IMR-90 (cell line): ENCODE results near the gene CDK14. TPM values are rescaled to one million over a fixed set of nuclear protein-coding genes. Genes with fewer than 3 reads are reported as not detected.

Source experiments
- ATAC-seq: fragments of 200-7000 bp; cut with Tn5 transposase; 2 replicates; pipeline ENCODE4 v1.9.1; 2020; ENCODE audit warnings: low read depth, mild to moderate bottlenecking, moderate library complexity
- BruUV-seq: library from RNA; stranded (reverse); fragments of 400-500 nt; replicated peaks from 2 replicates; lab custom pipeline; 2021; lab: Mats Ljungman, UMichigan
- CTCF ChIA-PET: fragments of 300-600 bp; formaldehyde crosslinking; extraction: SDS; loops from one replicate; lab custom pipeline; 2021; ENCODE audit warnings: antibody characterized with exemption; lab: Yijun Ruan, JAX
- POLR2A ChIA-PET: fragments of 300-600 bp; sonication (Branson Sonifier 250); formaldehyde crosslinking; loops from one replicate; lab custom pipeline; 2022; ENCODE audit warnings: antibody characterized with exemption; ENCODE audit not compliant: unreplicated experiment; lab: Charles Lee
- DNase-seq: peaks from one replicate; pipeline ENCODE4 v3.0.0; 2013
- H2AFZ ChIP-seq: replicated peaks from 2 replicates; pipeline ENCODE3; 2013; ENCODE audit warnings: low read length, mild to moderate bottlenecking; ENCODE audit not compliant: poor library complexity
- H2AK5ac ChIP-seq: 2 replicates; pipeline ENCODE4 v1.6.1; 2013; ENCODE audit warnings: low read depth, low read length, inconsistent platforms
- H2AK9ac ChIP-seq: replicated peaks from 2 replicates; pipeline ENCODE3; 2013; ENCODE audit warnings: mild to moderate bottlenecking, low read depth, low read length, moderate library complexity; ENCODE audit not compliant: poor library complexity
- H2BK120ac ChIP-seq: 2 replicates; pipeline ENCODE4 v1.6.1; 2013; ENCODE audit warnings: low read depth, low read length, inconsistent platforms
- H2BK15ac ChIP-seq: 3 replicates; pipeline ENCODE4 v1.6.1; 2013; ENCODE audit warnings: low read depth, low read length, inconsistent platforms
- H2BK20ac ChIP-seq: 2 replicates; pipeline ENCODE4 v1.6.1; 2013; ENCODE audit warnings: low read depth, mild to moderate bottlenecking, inconsistent platforms, low read length, moderate library complexity
- H2BK5ac ChIP-seq: 2 replicates; pipeline ENCODE4 v1.6.1; 2013; ENCODE audit warnings: mild to moderate bottlenecking, low read depth, low read length, inconsistent platforms; ENCODE audit not compliant: poor library complexity, severe bottlenecking
- H3K14ac ChIP-seq: replicated peaks from 2 replicates; pipeline ENCODE4 v1.6.1; 2013; ENCODE audit warnings: low read depth, low read length, inconsistent platforms
- H3K18ac ChIP-seq: 2 replicates; pipeline ENCODE4 v1.6.1; 2013; ENCODE audit warnings: low read depth, low read length, control low read depth
- H3K23ac ChIP-seq: 2 replicates; pipeline ENCODE4 v1.6.1; 2013; ENCODE audit warnings: low read depth, low read length, inconsistent platforms
- H3K27ac ChIP-seq: 2 replicates; pipeline ENCODE4 v1.5.1; 2013; ENCODE audit warnings: mild to moderate bottlenecking, control low read depth, low read length; ENCODE audit not compliant: insufficient read depth
- H3K27me3 ChIP-seq: 2 replicates; pipeline ENCODE4 v1.6.1; 2013; ENCODE audit warnings: low read length; ENCODE audit not compliant: control insufficient read depth, insufficient read depth
- H3K36me3 ChIP-seq: 2 replicates; pipeline ENCODE4 v1.6.1; 2013; ENCODE audit warnings: low read length, mixed read lengths; ENCODE audit not compliant: control insufficient read depth, insufficient read depth
- H3K4ac ChIP-seq: 2 replicates; pipeline ENCODE4 v1.6.1; 2013; ENCODE audit warnings: low read depth, low read length, inconsistent platforms
- H3K4me1 ChIP-seq: 2 replicates; pipeline ENCODE4 v1.6.1; 2013; ENCODE audit warnings: low read length, mixed read lengths; ENCODE audit not compliant: control insufficient read depth, insufficient read depth
- H3K4me2 ChIP-seq: 2 replicates; pipeline ENCODE4 v1.6.1; 2013; ENCODE audit warnings: low read depth, mild to moderate bottlenecking, control low read depth, low read length, moderate library complexity
- H3K4me3 ChIP-seq: 2 replicates; pipeline ENCODE4 v1.5.1; 2013; ENCODE audit warnings: low read depth, mild to moderate bottlenecking, control low read depth, low read length, moderate library complexity; ENCODE audit not compliant: insufficient read depth
- H3K56ac ChIP-seq: 2 replicates; pipeline ENCODE4 v1.6.1; 2013; ENCODE audit warnings: low read length, inconsistent platforms; ENCODE audit not compliant: insufficient read depth; ENCODE audit errors: extremely low read depth
- H3K79me1 ChIP-seq, 2 experiments: 2 replicates each; pipeline ENCODE4 v1.6.1; 2013; ENCODE audit warnings: low read length in 2 of 2, inconsistent platforms in 1 of 2, low read depth in 1 of 2
- H3K9ac ChIP-seq: 2 replicates; pipeline ENCODE4 v1.6.1; 2013; ENCODE audit warnings: low read depth, low read length, control low read depth
- H3K9me1 ChIP-seq: 2 replicates; pipeline ENCODE4 v1.6.1; 2013; ENCODE audit warnings: low read length, inconsistent platforms; ENCODE audit not compliant: insufficient read depth
- H3K9me3 ChIP-seq: 2 replicates; pipeline ENCODE4 v1.6.1; 2013; ENCODE audit warnings: low read length; ENCODE audit not compliant: control insufficient read depth, insufficient read depth
- H4K20me1 ChIP-seq: 2 replicates; pipeline ENCODE4 v1.6.1; 2013; ENCODE audit warnings: low read length, inconsistent platforms; ENCODE audit not compliant: insufficient read depth
- H4K5ac ChIP-seq: 2 replicates; pipeline ENCODE4 v1.6.1; 2013; ENCODE audit warnings: mild to moderate bottlenecking, low read depth, low read length, control low read depth
- H4K8ac ChIP-seq, 2 experiments: 2 replicates each; pipeline ENCODE4 v1.6.1; 2013; ENCODE audit warnings: low read depth in 2 of 2, low read length in 2 of 2, control low read depth in 1 of 2, inconsistent platforms in 1 of 2
- H4K91ac ChIP-seq: 2 replicates; pipeline ENCODE4 v1.6.1; 2013; ENCODE audit warnings: low read depth, low read length, inconsistent platforms; ENCODE audit not compliant: insufficient read depth
- BHLHE40 ChIP-seq: fragments of 150-350 bp; IDR thresholded peaks from 2 replicates; pipeline ENCODE4 v1.6.1; 2016; ENCODE audit warnings: mild to moderate bottlenecking, low read depth, low read length
- CEBPB ChIP-seq: IDR thresholded peaks from 2 replicates; pipeline ENCODE4 v1.6.1; 2012; ENCODE audit warnings: low read depth, low read length, improper control_type of control experiment
- CHD1 ChIP-seq: IDR thresholded peaks from 2 replicates; pipeline ENCODE4 v1.6.1; 2012; ENCODE audit warnings: low read depth, low read length, improper control_type of control experiment
- FOS ChIP-seq: fragments of 150-350 bp; IDR thresholded peaks from 2 replicates; pipeline ENCODE4 v1.6.1; 2016; ENCODE audit warnings: low read depth, low read length
- MAFK ChIP-seq: IDR thresholded peaks from 2 replicates; pipeline ENCODE4 v1.6.1; 2012; ENCODE audit warnings: low read depth, low read length, improper control_type of control experiment
- MAZ ChIP-seq: IDR thresholded peaks from 2 replicates; pipeline ENCODE4 v1.6.1; 2012; ENCODE audit warnings: low read depth, mild to moderate bottlenecking, low read length, improper control_type of control experiment, moderate library complexity, borderline replicate concordance
- MXI1 ChIP-seq: IDR thresholded peaks from 2 replicates; pipeline ENCODE4 v1.6.1; 2012; ENCODE audit warnings: low read depth, mild to moderate bottlenecking, low read length, moderate library complexity, borderline replicate concordance
- NFE2L2 ChIP-seq: fragments of 150-350 bp; IDR thresholded peaks from 2 replicates; pipeline ENCODE4 v1.6.1; 2016; ENCODE audit warnings: low read depth, mild to moderate bottlenecking, low read length
- POLR2A ChIP-seq: IDR thresholded peaks from 2 replicates; pipeline ENCODE4 v1.6.1; 2012; ENCODE audit warnings: mild to moderate bottlenecking, low read depth, low read length
- RAD21 ChIP-seq: IDR thresholded peaks from 2 replicates; pipeline ENCODE4 v1.6.1; 2012; ENCODE audit warnings: low read length, improper control_type of control experiment
- RCOR1 ChIP-seq: IDR thresholded peaks from 2 replicates; pipeline ENCODE4 v1.6.1; 2012; ENCODE audit warnings: mild to moderate bottlenecking, low read length, improper control_type of control experiment; ENCODE audit not compliant: insufficient replicate concordance
- RFX5 ChIP-seq: IDR thresholded peaks from 2 replicates; pipeline ENCODE4 v1.8.0; 2012; ENCODE audit warnings: low read depth, mild to moderate bottlenecking, low read length, moderate library complexity
- SMC3 ChIP-seq: fragments of 150-350 bp; IDR thresholded peaks from 2 replicates; pipeline ENCODE4 v1.6.1; 2016; ENCODE audit warnings: low read depth, mild to moderate bottlenecking, antibody characterized with exemption, low read length, moderate library complexity
- WGBS, 2 experiments: methylation state at CpG; one replicate each; pipeline versions ENCODE4 v1.1.5 to v1.1.7; 2013; ENCODE audit warnings: missing lambda C conversion rate in 2 of 2; ENCODE audit not compliant: insufficient read length in 1 of 2; ENCODE audit errors: extremely low coverage in 2 of 2; 5-methylcytosine and 5-hydroxymethylcytosine counted together
- dilution Hi-C: fragments of 300-500 bp; cut with HindIII; formaldehyde crosslinking; loops from one replicate; pipeline ENCODE4 v1.14.3; 2018; ENCODE audit warnings: low sequenced_read_pairs; ENCODE audit not compliant: unreplicated experiment
- in situ Hi-C: fragments of 300-500 bp; cut with MboI; formaldehyde crosslinking; loops from 3 replicates; pipeline ENCODE4 v1.14.3; 2019; ENCODE audit warnings: low sequenced_read_pairs, inconsistent platforms, mixed read lengths
- intact Hi-C: fragments of 100-400 bp; cut with micrococcal nuclease; formaldehyde crosslinking; loops from 2 replicates; pipeline ENCODE4 v1.10.0; 2022
- polyA plus RNA-seq, 3 experiments: library from polyadenylated mRNA; depleted of rRNA; stranded (reverse); fragments of >200 nt; gene quantifications; 2 replicates each; pipeline ENCODE4 v1.2.3, GENCODE V29; 2012; ENCODE audit warnings: low replicate concordance in 1 of 3
- total RNA-seq: library from RNA; depleted of rRNA; stranded (reverse); fragments of >200 nt; gene quantifications from 2 replicates; pipeline ENCODE4 v1.2.3, GENCODE V29; 2012
- TF ChIP-seq, protein P1 (sequence below): conservative IDR thresholded peaks from 2 replicates; pipeline ENCODE4 v1.5.1; 2012; ENCODE audit warnings: mild to moderate bottlenecking, low read depth, low read length, improper control_type of control experiment
- TF ChIP-seq, protein P2 (sequence below): fragments of 150-350 bp; IDR thresholded peaks from 2 replicates; pipeline ENCODE4 v1.6.1; 2017; ENCODE audit warnings: mild to moderate bottlenecking, antibody characterized with exemption, low read length, low read depth
- TF ChIP-seq, protein P3 (sequence below): fragments of 150-350 bp; IDR thresholded peaks from 2 replicates; pipeline ENCODE4 v1.6.1; 2016; ENCODE audit warnings: low read depth, mild to moderate bottlenecking, low read length, moderate library complexity, borderline replicate concordance

Gene CDK14
- total and polyA plus RNA-seq, 2 of the 4 experiments (the other 2 are of a cell fraction) = 10.1 to 29.6 TPM

DNA sequence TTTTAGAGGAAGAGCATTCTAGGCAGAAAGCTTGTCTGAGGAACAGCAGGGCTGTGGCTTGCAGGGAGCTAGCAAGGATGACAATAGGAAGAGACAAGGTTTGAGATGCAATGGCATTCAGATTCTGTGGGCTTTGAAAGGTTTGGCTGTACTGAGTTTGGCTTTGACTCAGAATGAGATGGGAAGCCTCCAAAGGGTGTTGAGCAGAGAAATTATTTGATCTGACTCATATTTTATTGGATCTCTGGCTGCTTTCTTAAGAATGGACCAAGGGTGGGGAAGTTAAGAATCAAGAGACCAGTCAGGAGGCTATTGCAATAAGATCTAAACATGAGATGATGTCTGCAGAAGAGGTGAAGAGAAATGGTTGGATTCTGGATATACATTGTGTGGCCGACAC, 273.2 kb downstream of the CDK14 start:
- H2BK20ac ChIP-seq = no peak overlapping the region
- H3K18ac ChIP-seq = no peak overlapping the region
- no peaks in the 10 kb centered on the region for H3K9me3 ChIP-seq
- no peak overlapping the region for H3K27ac ChIP-seq
- POLR2A ChIA-PET = no interaction called here
- dilution Hi-C loops (no loop called here), in situ Hi-C loops (no loop called here), intact Hi-C loops (no loop called here)
- no peaks in the 10 kb centered on the region for H3K27me3 ChIP-seq
- no peak overlapping the region for H3K14ac ChIP-seq
- H3K9ac ChIP-seq = no peak overlapping the region
- no CpG with 5 or more reads among the region's 1 CpG for WGBS, 2 experiments
- no peak for DNase-seq
- H3K36me3 ChIP-seq = no peaks in the 10 kb centered on the region
- H4K8ac ChIP-seq = no peak overlapping the region
- H2BK5ac ChIP-seq = no peak overlapping the region
- BruUV-seq = no TSS peak
- H3K4me3 ChIP-seq = no peak overlapping the region
- H3K4ac ChIP-seq = no peak overlapping the region
- H3K9me1 ChIP-seq = no peaks in the 10 kb centered on the region
- no peak overlapping the region for H4K91ac ChIP-seq
- no peak overlapping the region for H2BK120ac ChIP-seq
- TF ChIP-seq RCOR1 (no peak), RFX5 (no peak), CHD1 (no peak), NFE2L2 (no peak), BHLHE40 (no peak), MXI1 (no peak), POLR2A (no peak), FOS (no peak), MAZ (no peak), CEBPB (no peak), RAD21 (no peak), MAFK (no peak), SMC3 (no peak)
- TF ChIP-seq, protein P1, sequence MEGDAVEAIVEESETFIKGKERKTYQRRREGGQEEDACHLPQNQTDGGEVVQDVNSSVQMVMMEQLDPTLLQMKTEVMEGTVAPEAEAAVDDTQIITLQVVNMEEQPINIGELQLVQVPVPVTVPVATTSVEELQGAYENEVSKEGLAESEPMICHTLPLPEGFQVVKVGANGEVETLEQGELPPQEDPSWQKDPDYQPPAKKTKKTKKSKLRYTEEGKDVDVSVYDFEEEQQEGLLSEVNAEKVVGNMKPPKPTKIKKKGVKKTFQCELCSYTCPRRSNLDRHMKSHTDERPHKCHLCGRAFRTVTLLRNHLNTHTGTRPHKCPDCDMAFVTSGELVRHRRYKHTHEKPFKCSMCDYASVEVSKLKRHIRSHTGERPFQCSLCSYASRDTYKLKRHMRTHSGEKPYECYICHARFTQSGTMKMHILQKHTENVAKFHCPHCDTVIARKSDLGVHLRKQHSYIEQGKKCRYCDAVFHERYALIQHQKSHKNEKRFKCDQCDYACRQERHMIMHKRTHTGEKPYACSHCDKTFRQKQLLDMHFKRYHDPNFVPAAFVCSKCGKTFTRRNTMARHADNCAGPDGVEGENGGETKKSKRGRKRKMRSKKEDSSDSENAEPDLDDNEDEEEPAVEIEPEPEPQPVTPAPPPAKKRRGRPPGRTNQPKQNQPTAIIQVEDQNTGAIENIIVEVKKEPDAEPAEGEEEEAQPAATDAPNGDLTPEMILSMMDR = no peak
- TF ChIP-seq, protein P2, sequence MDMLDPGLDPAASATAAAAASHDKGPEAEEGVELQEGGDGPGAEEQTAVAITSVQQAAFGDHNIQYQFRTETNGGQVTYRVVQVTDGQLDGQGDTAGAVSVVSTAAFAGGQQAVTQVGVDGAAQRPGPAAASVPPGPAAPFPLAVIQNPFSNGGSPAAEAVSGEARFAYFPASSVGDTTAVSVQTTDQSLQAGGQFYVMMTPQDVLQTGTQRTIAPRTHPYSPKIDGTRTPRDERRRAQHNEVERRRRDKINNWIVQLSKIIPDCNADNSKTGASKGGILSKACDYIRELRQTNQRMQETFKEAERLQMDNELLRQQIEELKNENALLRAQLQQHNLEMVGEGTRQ = no peak
- TF ChIP-seq, protein P3, sequence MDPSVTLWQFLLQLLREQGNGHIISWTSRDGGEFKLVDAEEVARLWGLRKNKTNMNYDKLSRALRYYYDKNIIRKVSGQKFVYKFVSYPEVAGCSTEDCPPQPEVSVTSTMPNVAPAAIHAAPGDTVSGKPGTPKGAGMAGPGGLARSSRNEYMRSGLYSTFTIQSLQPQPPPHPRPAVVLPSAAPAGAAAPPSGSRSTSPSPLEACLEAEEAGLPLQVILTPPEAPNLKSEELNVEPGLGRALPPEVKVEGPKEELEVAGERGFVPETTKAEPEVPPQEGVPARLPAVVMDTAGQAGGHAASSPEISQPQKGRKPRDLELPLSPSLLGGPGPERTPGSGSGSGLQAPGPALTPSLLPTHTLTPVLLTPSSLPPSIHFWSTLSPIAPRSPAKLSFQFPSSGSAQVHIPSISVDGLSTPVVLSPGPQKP = no peak
- H2AFZ ChIP-seq = no peak overlapping the region
- H4K5ac ChIP-seq = no peak overlapping the region
- no peak overlapping the region for H2BK15ac ChIP-seq
- H2AK5ac ChIP-seq = no peak overlapping the region
- no peak overlapping the region for H2AK9ac ChIP-seq
- H3K56ac ChIP-seq = no peak overlapping the region
- H4K20me1 ChIP-seq = no peaks in the 10 kb centered on the region
- no peak for ATAC-seq
- H3K4me2 ChIP-seq = no peak overlapping the region
- no peak overlapping the region for H3K23ac ChIP-seq
- CTCF ChIA-PET = no interaction called here
- no peaks in the 10 kb centered on the region; a peak in 1 of 4 replicates for H3K79me1 ChIP-seq
- H3K4me1 ChIP-seq = no peaks in the 10 kb centered on the region
